ENCODE data around the gene PRR19. TPM values are rescaled to one million over a fixed set of nuclear protein-coding genes. Genes with fewer than 3 reads are reported as not detected.

Gene PRR19
- total RNA-seq, 1 experiment from 2014 or later: 1.9 TPM

GRCh38 chr19:42276821-42277220 lies 25.1 kb upstream of the PRR19 start:
- H3K4me1 ChIP-seq: peaks cover 27% of the 10 kb centered on the region
- 0 out of 2 replicates have a peak, but pooled peaks cover 5% of the 10 kb centered on the region for H3K36me3 ChIP-seq
- no peak overlapping the region for H3K27ac ChIP-seq
- H3K9me3 ChIP-seq (replicated peaks): no peaks in the 10 kb centered on the region
- no peaks in the 10 kb centered on the region for H3K27me3 ChIP-seq
- H3K4me3 ChIP-seq: no peak overlapping the region
- DNase-seq: no peak

GRCh38 chr19:42277821-42278451 lies 24.0 kb upstream of the PRR19 start:
- no peaks in the 10 kb centered on the region for H3K27me3 ChIP-seq
- H3K9me3 ChIP-seq (replicated peaks): no peaks in the 10 kb centered on the region
- H3K4me3 ChIP-seq: no peak overlapping the region
- H3K4me1 ChIP-seq: peaks cover 36% of the 10 kb centered on the region
- DNase-seq: peak; percentile 50 to 66
- 0 out of 2 replicates have a peak, but pooled peaks cover 5% of the 10 kb centered on the region for H3K36me3 ChIP-seq
- H3K27ac ChIP-seq: peak overlapping the region; percentile 42

- peak overlapping the region; percentile 42 for H3K27ac ChIP-seq
- no peak overlapping the region for H3K4me3 ChIP-seq
- H3K36me3 ChIP-seq: 0 out of 2 replicates have a peak, but pooled peaks cover 5% of the 10 kb centered on the region
- no peak for DNase-seq
- H3K27me3 ChIP-seq: no peaks in the 10 kb centered on the region
- H3K4me1 ChIP-seq: peaks cover 40% of the 10 kb centered on the region
- no peaks in the 10 kb centered on the region for H3K9me3 ChIP-seq (replicated peaks)
Measured at GRCh38 chr19:42278452-42279154, 23.3 kb upstream of the PRR19 start.

- 0 out of 2 replicates have a peak, but pooled peaks cover 5% of the 10 kb centered on the region for H3K36me3 ChIP-seq
- peak overlapping the region; percentile 65 for H3K4me3 ChIP-seq
- no peaks in the 10 kb centered on the region for H3K9me3 ChIP-seq (replicated peaks)
- peak overlapping the region; percentile 75 for H3K27ac ChIP-seq
- no peaks in the 10 kb centered on the region for H3K27me3 ChIP-seq
- no peak for DNase-seq
- peaks cover 40% of the 10 kb centered on the region for H3K4me1 ChIP-seq
Measured at GRCh38 chr19:42279155-42279901, 22.6 kb upstream of the PRR19 start.

GRCh38 chr19:42279902-42280814 lies 21.8 kb upstream of the PRR19 start:
- Histone ChIP-seq H3K9me3 (replicated peaks) (no peaks in the 10 kb centered on the region), H3K36me3 (no peaks in the 10 kb centered on the region), H3K27ac (peak overlapping the region; percentile 75), H3K4me1 (peaks cover 41% of the 10 kb centered on the region), H3K4me3 (peak overlapping the region; percentile 65), H3K27me3 (no peaks in the 10 kb centered on the region)
- DNase-seq: peak; percentile 95

GRCh38 chr19:42280815-42281145 lies 21.2 kb upstream of the PRR19 start:
- peak overlapping the region; percentile 75 for H3K27ac ChIP-seq
- no peaks in the 10 kb centered on the region for H3K27me3 ChIP-seq
- H3K4me3 ChIP-seq: peak overlapping the region; percentile 65
- no peaks in the 10 kb centered on the region for H3K36me3 ChIP-seq
- H3K9me3 ChIP-seq (replicated peaks): no peaks in the 10 kb centered on the region
- H3K4me1 ChIP-seq: peaks cover 47% of the 10 kb centered on the region
- peak in 1 of 2 experiments; percentile 63 for DNase-seq

GRCh38 chr19:42281146-42281826 lies 20.6 kb upstream of the PRR19 start:
- H3K36me3 ChIP-seq: no peaks in the 10 kb centered on the region
- peak overlapping the region; percentile 65 for H3K4me3 ChIP-seq
- peak overlapping the region; percentile 69 for H3K27ac ChIP-seq
- H3K27me3 ChIP-seq: no peaks in the 10 kb centered on the region
- peaks cover 49% of the 10 kb centered on the region for H3K4me1 ChIP-seq
- H3K9me3 ChIP-seq (replicated peaks): no peaks in the 10 kb centered on the region
- DNase-seq: peak; percentile 70 to 74

- H3K27ac ChIP-seq: peak overlapping the region; percentile 69
- no peaks in the 10 kb centered on the region for H3K27me3 ChIP-seq
- no peaks in the 10 kb centered on the region for H3K9me3 ChIP-seq (replicated peaks)
- DNase-seq: peak; percentile 72 to 73
- H3K4me3 ChIP-seq: peak overlapping the region; percentile 65
- peaks cover 3% of the 10 kb centered on the region; the same call in 1 of the 2 replicates for H3K36me3 ChIP-seq
- H3K4me1 ChIP-seq: peaks cover 49% of the 10 kb centered on the region
Measured at GRCh38 chr19:42281827-42282762, 19.8 kb upstream of the PRR19 start.

GRCh38 chr19:42282819-42283187 lies 19.1 kb upstream of the PRR19 start:
- Histone ChIP-seq H3K4me1 (peaks cover 47% of the 10 kb centered on the region), H3K36me3 (peaks cover 10% of the 10 kb centered on the region), H3K4me3 (peak overlapping the region; percentile 67), H3K9me3 (replicated peaks) (no peaks in the 10 kb centered on the region), H3K27ac (no peak overlapping the region), H3K27me3 (no peaks in the 10 kb centered on the region)
- DNase-seq: no peak

- peaks cover 41% of the 10 kb centered on the region for H3K4me1 ChIP-seq
- peaks cover 13% of the 10 kb centered on the region for H3K36me3 ChIP-seq
- H3K27me3 ChIP-seq: no peaks in the 10 kb centered on the region
- no peak overlapping the region for H3K27ac ChIP-seq
- peak; percentile 94 to 95 for DNase-seq
- peak overlapping the region; percentile 67 for H3K4me3 ChIP-seq
- H3K9me3 ChIP-seq (replicated peaks): no peaks in the 10 kb centered on the region
Measured at GRCh38 chr19:42283188-42284065, 18.5 kb upstream of the PRR19 start.

- peak; percentile 80 to 85 for DNase-seq
- Histone ChIP-seq H3K27ac (no peak overlapping the region), H3K27me3 (no peaks in the 10 kb centered on the region), H3K36me3 (peaks cover 15% of the 10 kb centered on the region), H3K4me3 (peak overlapping the region; percentile 67), H3K4me1 (peaks cover 34% of the 10 kb centered on the region), H3K9me3 (replicated peaks) (no peaks in the 10 kb centered on the region)
Measured at GRCh38 chr19:42284066-42284501, 17.8 kb upstream of the PRR19 start.
